Epithelial cell of proximal tubule (primary cell): ENCODE data around the gene SMCO3. TPM values are rescaled to one million over a fixed set of nuclear protein-coding genes. Genes with fewer than 3 reads are reported as not detected.

Source experiments
- DNase-seq: peaks from one replicate; pipeline ENCODE4 v3.0.0-alpha.2; 2011; ENCODE audit warnings: low read depth
- H3K4me3 ChIP-seq: 2 replicates; pipeline ENCODE4 v1.5.1; 2011; ENCODE audit warnings: low read depth, mild to moderate bottlenecking, low read length
- CTCF ChIP-seq: conservative IDR thresholded peaks from 2 replicates; pipeline ENCODE4 v1.5.1; 2012; ENCODE audit warnings: low read depth, mild to moderate bottlenecking, low read length
- total RNA-seq: library from RNA; depleted of rRNA; stranded (reverse); fragments of >200 nt; gene quantifications from 2 replicates; pipeline ENCODE4 v1.2.3, GENCODE V29; 2015

SMCO3 gene
- total RNA-seq, 1 donor from 2014 or later = not detected

DNA sequence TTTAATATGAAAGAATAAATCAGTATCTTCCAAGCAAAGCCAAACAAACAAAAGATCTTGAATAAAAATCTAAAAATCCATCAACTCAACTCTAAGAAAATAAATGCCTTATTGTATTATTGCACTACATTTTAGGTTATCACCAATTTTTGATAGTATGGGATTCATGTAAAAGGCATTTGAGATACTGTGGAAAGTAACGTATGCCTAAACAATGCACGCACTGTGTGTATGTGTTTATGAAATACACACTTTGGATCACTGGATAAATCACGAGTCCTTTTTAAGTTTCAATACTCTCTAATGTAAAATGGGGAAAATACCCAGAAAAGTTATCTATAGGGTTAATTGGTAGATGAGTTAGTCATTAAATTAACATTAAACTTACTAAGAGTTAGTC lies 28.4 kb downstream of the SMCO3 start:
- no peak for TF ChIP-seq CTCF
- no peak for DNase-seq
- no peak overlapping the region for H3K4me3 ChIP-seq

DNA sequence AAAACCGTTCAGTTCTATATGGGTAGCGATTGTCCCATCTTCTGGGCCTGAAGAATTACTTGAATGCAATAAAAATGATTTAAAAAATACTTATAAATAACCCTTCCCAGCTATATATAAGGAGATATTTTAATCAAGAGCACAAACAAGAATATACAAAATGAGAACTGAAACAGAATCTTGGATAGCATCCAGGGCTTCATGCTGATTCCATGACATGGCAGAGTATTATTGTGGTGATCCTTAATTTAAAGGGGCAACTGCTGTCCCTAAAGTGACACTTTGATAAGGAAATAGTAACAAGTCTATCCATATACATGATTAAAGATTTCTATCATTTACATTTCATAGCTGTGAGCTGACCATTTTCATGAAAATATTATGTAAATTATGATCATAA lies 29.5 kb downstream of the SMCO3 start:
- DNase-seq = no peak
- no peak for TF ChIP-seq CTCF

DNA sequence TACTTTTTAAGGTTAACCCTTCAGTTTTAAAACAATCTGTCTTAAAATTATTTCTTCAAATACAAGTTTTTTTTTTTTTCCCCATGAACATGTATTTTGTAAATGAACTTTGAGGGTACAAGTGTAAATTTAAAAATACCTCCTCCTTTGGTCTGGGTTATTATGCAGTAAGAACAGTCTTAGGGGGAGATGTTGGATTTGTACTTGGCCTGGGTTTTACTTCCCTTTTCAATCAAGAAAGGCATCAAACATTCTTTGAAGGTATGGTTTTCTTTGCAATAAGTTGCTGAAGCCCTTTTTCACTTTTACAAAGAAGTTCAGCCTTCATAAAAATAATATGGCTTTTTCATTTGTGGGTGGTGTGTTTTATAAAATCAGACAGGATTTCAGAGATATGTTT lies 31.2 kb downstream of the SMCO3 start:
- no peak overlapping the region for H3K4me3 ChIP-seq
- DNase-seq = no peak
- no peak for TF ChIP-seq CTCF

More for the DNA sequence above, 29.5 kb downstream of the SMCO3 start:
- no peak overlapping the region for H3K4me3 ChIP-seq

DNA sequence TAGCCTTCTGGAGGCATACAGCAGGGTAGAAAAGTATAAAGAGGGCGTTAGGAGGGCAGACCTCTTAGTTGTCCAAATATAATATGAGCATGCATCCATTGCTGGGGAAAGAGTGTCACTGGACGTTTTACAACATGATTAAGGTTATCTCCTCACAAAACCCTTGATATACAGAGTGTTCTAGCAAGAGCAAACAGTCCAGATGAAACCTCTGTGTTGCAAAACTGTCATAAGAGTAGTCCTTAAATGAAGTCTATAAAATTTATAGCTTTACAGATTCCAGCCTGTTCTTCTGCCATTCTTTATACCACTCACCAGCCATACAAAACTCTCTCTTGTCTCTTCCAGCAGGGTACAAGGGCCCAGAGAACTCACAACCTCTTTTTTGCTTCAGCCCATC lies 32.4 kb downstream of the SMCO3 start:
- no peak for DNase-seq
- no peak for TF ChIP-seq CTCF
- no peak overlapping the region for H3K4me3 ChIP-seq

- H3K4me3 ChIP-seq = no peak overlapping the region
- no peak for TF ChIP-seq CTCF
- no peak for DNase-seq
These were observed 33.1 kb downstream of the SMCO3 start for GRCh38 chr12:14780859-14781258.

- H3K4me3 ChIP-seq = no peak overlapping the region
- no peak for DNase-seq
- no peak for TF ChIP-seq CTCF
These were observed 34.1 kb downstream of the SMCO3 start for GRCh38 chr12:14779834-14780233.

DNA sequence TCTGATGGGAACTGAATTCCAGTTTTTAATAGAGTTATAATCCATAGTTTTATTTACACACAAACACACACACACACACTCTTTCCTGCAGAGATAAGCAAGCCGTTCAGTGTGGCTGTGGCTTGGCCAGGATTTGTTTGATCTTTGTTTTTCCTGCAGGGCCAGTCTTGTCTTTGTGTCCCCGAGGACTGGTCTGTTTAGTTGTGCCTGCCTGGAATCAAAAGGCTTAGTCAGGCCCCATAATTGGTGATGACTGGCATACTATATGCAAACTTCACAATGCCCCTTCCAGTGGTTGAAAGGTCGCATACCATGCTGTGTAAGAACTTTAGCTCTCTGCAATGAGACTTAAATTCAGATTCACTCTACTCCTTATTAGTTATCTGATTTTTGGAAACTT lies 36.7 kb downstream of the SMCO3 start:
- TF ChIP-seq CTCF = no peak
- no peak for DNase-seq
- no peak overlapping the region for H3K4me3 ChIP-seq
